Stimulated activated CD4-positive, alpha-beta T cell treated with anti-CD3 and anti-CD28 coated beads, Interleukin-15, amount 100 ng/mL, for 1 hour (primary cell): ENCODE data around the gene PITX3.

Experiments used
- DNase-seq, 2 donors: peaks; one replicate each; pipeline ENCODE4 v3.0.0-alpha.2; 2020; ENCODE audit warnings: low read depth in 1 of 2, low spot score in 1 of 2

The PITX3 gene

DNA sequence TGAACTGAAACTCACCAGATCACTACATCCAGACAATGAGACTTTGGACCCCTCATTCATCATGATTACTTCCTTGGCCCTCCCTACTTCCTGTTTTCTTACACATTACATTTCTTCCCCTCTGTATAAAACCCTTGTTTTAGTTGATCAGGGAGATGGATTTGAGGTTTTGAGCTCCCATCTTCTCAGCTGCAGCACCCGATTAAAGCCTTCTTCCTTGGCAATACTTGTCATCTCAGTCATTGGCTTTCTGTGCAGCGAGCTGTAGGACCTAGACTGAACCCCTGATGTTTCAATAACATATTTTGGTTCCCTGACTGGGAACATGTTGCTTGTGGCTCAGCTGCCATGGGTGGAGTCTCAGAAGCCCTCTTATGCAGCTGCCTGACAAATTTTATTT is 56.0 kb downstream of the PITX3 start:
- DNase-seq: no peak

- DNase-seq: no peak
Measured at GRCh38 chr10:102184606-102185005, 56.7 kb downstream of the PITX3 start.
